ENCODE measurements around the gene CCSER1. TPM values are rescaled to one million over a fixed set of nuclear protein-coding genes. Genes with fewer than 3 reads are reported as not detected.

The CCSER1 gene
- total and polyA plus RNA-seq, 4 donors, result 0.18 to 2.3 (median 1.2) TPM

- TF ChIP-seq REST (IDR thresholded peaks at IDR 0.05), result no peak
Measured at GRCh38 chr4:90103991-90104390, 23.2 kb upstream of the CCSER1 start (continued).

GRCh38 chr4:90105274-90105673, 21.9 kb upstream of the CCSER1 start:
- no peak overlapping the region for H3K9ac ChIP-seq (ENCODE audit: low read depth in 1 of 2, low read length in 2 of 2)
- no peaks in the 10 kb centered on the region for H3K36me3 ChIP-seq (ENCODE audit: control insufficient read depth in 4 of 4, insufficient read depth in 3 of 4, low read depth in 1 of 4, low read length in 3 of 4)
- no peak overlapping the region for H3K27ac ChIP-seq (ENCODE audit: low read depth in 1 of 2, low read length in 2 of 2)
- no peaks in the 10 kb centered on the region for H3K4me1 ChIP-seq (ENCODE audit: control insufficient read depth in 4 of 4, insufficient read depth in 4 of 4, low read length in 3 of 4)
- TF ChIP-seq FOXA2 (IDR thresholded peaks at IDR 0.05) (no peak), ZBTB33 (IDR thresholded peaks at IDR 0.05) (no peak), NR2F2 (IDR thresholded peaks at IDR 0.05) (no peak), HNF4G (IDR thresholded peaks at IDR 0.05) (no peak), ATF3 (IDR thresholded peaks at IDR 0.05) (no peak), YY1 (IDR thresholded peaks at IDR 0.05) (no peak), RAD21 (IDR thresholded peaks at IDR 0.05) (no peak), CTCF (IDR thresholded peaks at IDR 0.05; ENCODE audit: low read depth, low read length, missing input control) (no peak), MAX (IDR thresholded peaks at IDR 0.05) (no peak), TAF1 (conservative IDR thresholded peaks at IDR 0.05) (no peak), REST (IDR thresholded peaks at IDR 0.05) (no peak), SP1 (IDR thresholded peaks at IDR 0.05) (no peak), EGR1 (IDR thresholded peaks at IDR 0.05; ENCODE audit: low read depth in 2 of 2) (no peak), GABPA (IDR thresholded peaks at IDR 0.05 in 1 of 2, conservative IDR thresholded peaks at IDR 0.05 in 1 of 2) (no peak), HNF4A (conservative IDR thresholded peaks at IDR 0.05) (no peak), RXRA (IDR thresholded peaks at IDR 0.05) (no peak), FOXA1 (IDR thresholded peaks at IDR 0.05) (no peak), JUND (IDR thresholded peaks at IDR 0.05) (no peak)
- H3K27me3 ChIP-seq (ENCODE audit: control insufficient read depth in 4 of 4, insufficient read depth in 4 of 4, low read length in 3 of 4), result peaks cover 0 to 2% (median 0%) of the 10 kb centered on the region in 4 donors
- no peak overlapping the region for H3K4me3 ChIP-seq (ENCODE audit: low read depth in 1 of 3, low read length in 3 of 3)
- no peaks in the 10 kb centered on the region for H3K9me3 ChIP-seq (ENCODE audit: control insufficient read depth in 4 of 4, low read length in 3 of 4)
- no peak for DNase-seq (ENCODE audit: low spot score)
- 28% methylated on average over 2 of the region's 2 CpGs for WGBS

All from liver (tissue), 9 donors.